Endothelial cell of umbilical vein (primary cell): ENCODE results near the gene NR1D2. TPM values are rescaled to one million over a fixed set of nuclear protein-coding genes. Genes with fewer than 3 reads are reported as not detected.

Experiments used
- BruUV-seq: library from RNA; stranded (reverse); fragments of 400-500 nt; replicated peaks from 2 replicates; lab custom pipeline; 2021; lab: Mats Ljungman, UMichigan
- CTCF ChIA-PET: fragments of 300-600, 350-600 bp; sonication (Branson Sonifier 250); formaldehyde crosslinking; loops from one replicate; lab custom pipeline; 2021; ENCODE audit warnings: antibody characterized with exemption, inconsistent platforms; lab: Charles Lee
- POLR2A ChIA-PET: fragments of 300-600, 350-600 bp; sonication (Branson Sonifier 250); formaldehyde crosslinking; loops from one replicate; lab custom pipeline; 2021; ENCODE audit warnings: antibody characterized with exemption, inconsistent platforms; lab: Charles Lee
- DNase-seq: peaks from one replicate; pipeline ENCODE4 v3.0.0-alpha.2; 2011; ENCODE audit warnings: low read depth, low spot score
- FAIRE-seq: peaks from 2 replicates; lab custom pipeline; 2011; peaks lifted over from hg19 to GRCh38; lab: Jason Lieb, UNC
- H2AFZ ChIP-seq: 2 replicates; pipeline ENCODE4 v1.6.0; 2012; ENCODE audit warnings: low read depth, low read length, control low read depth, inconsistent platforms
- H3K27ac ChIP-seq: 2 replicates; pipeline ENCODE4 v1.5.1; 2011; ENCODE audit warnings: low read depth, mild to moderate bottlenecking, control low read depth, low read length, moderate library complexity; ENCODE audit not compliant: insufficient read depth
- H3K27me3 ChIP-seq, 2 experiments: 2 replicates each; pipeline versions ENCODE4 v1.6.0 to v1.6.1; 2011; ENCODE audit warnings: low read length in 2 of 2, mixed read lengths in 1 of 2; ENCODE audit not compliant: control insufficient read depth in 2 of 2, insufficient read depth in 2 of 2
- H3K36me3 ChIP-seq, 2 experiments: 2 replicates in 1 of 2; 3 replicates in 1 of 2; pipeline ENCODE4 v1.5.1; 2011; ENCODE audit warnings: low read length in 2 of 2, mild to moderate bottlenecking in 1 of 2, moderate library complexity in 1 of 2; ENCODE audit not compliant: control insufficient read depth in 2 of 2, insufficient read depth in 2 of 2; ENCODE audit errors: extremely low read depth in 1 of 2
- H3K4me1 ChIP-seq: 3 replicates; pipeline ENCODE4 v1.5.1; 2011; ENCODE audit warnings: mild to moderate bottlenecking, low read length; ENCODE audit not compliant: control insufficient read depth, insufficient read depth; ENCODE audit errors: extremely low read depth
- H3K4me2 ChIP-seq: 2 replicates; pipeline ENCODE4 v1.6.1; 2011; ENCODE audit warnings: low read length, control low read depth, mixed read lengths; ENCODE audit not compliant: insufficient read depth
- H3K4me3 ChIP-seq, 3 experiments: fragments of 200-600 bp in 1 of 3; sonication (generic), shearing (Covaris generic) in 1 of 3; replicated peaks in 1 of 3; 2 replicates each; pipeline ENCODE4 v1.5.1; 2011 to 2016; ENCODE audit warnings: control low read depth in 3 of 3, low read length in 3 of 3, mild to moderate bottlenecking in 2 of 3, inconsistent platforms in 1 of 3, low read depth in 1 of 3, moderate library complexity in 1 of 3; ENCODE audit not compliant: insufficient read depth in 1 of 3
- H3K79me2 ChIP-seq: 2 replicates; pipeline ENCODE4 v1.6.0; 2012; ENCODE audit warnings: low read length, inconsistent platforms; ENCODE audit not compliant: control insufficient read depth, insufficient read depth
- H3K9ac ChIP-seq: replicated peaks from 2 replicates; pipeline ENCODE3; 2011; ENCODE audit warnings: low read length, control low read depth; ENCODE audit not compliant: insufficient read depth; ENCODE audit errors: extremely low read depth
- H3K9me1 ChIP-seq: replicated peaks from 3 replicates; pipeline ENCODE4 v1.6.0; 2011; ENCODE audit warnings: mild to moderate bottlenecking, low read length; ENCODE audit not compliant: control insufficient read depth, insufficient read depth; ENCODE audit errors: extremely low read depth
- H3K9me3 ChIP-seq: replicated peaks from 2 replicates; pipeline ENCODE4 v1.5.1; 2012; ENCODE audit warnings: low read length, inconsistent platforms; ENCODE audit not compliant: control insufficient read depth, insufficient read depth
- H4K20me1 ChIP-seq: replicated peaks from 2 replicates; pipeline ENCODE3; 2011; ENCODE audit warnings: mild to moderate bottlenecking, low read length; ENCODE audit not compliant: control insufficient read depth, insufficient read depth; ENCODE audit errors: extremely low read depth
- CTCF ChIP-seq, 2 donors: IDR thresholded peaks; 1 replicate in 1 of 2; 2 replicates in 1 of 2; pipeline ENCODE4 v1.5.1; 2011; ENCODE audit warnings: low read length in 2 of 2, mild to moderate bottlenecking in 2 of 2, moderate library complexity in 2 of 2, control low read depth in 1 of 2, inconsistent platforms in 1 of 2, low read depth in 1 of 2; ENCODE audit not compliant: insufficient read depth in 1 of 2; ENCODE audit errors: extremely low read depth in 1 of 2
- EZH2 ChIP-seq: IDR thresholded peaks from 2 replicates; pipeline ENCODE4 v1.6.1; 2012; ENCODE audit warnings: borderline replicate concordance, low read depth, mild to moderate bottlenecking, moderate library complexity, low read length, inconsistent platforms; ENCODE audit not compliant: severe bottlenecking
- FOS ChIP-seq: IDR thresholded peaks from 2 replicates; pipeline ENCODE4 v1.6.1; 2011; ENCODE audit warnings: mild to moderate bottlenecking, low read length, moderate library complexity, borderline replicate concordance; ENCODE audit not compliant: insufficient read depth
- GATA2 ChIP-seq: IDR thresholded peaks from 2 replicates; pipeline ENCODE4 v1.7.0; 2011; ENCODE audit warnings: low read depth, mild to moderate bottlenecking, moderate library complexity, mixed read lengths, low read length; ENCODE audit not compliant: insufficient read length, insufficient read depth
- JUN ChIP-seq: IDR thresholded peaks from 2 replicates; pipeline ENCODE4 v1.6.1; 2011; ENCODE audit warnings: borderline replicate concordance, low read depth; ENCODE audit not compliant: insufficient read length, insufficient read depth
- MYC ChIP-seq: IDR thresholded peaks from one replicate; pipeline ENCODE4 v1.6.1; 2011; ENCODE audit warnings: mild to moderate bottlenecking, low read depth, low read length
- POLR2A ChIP-seq: IDR thresholded peaks from 2 replicates; pipeline ENCODE4 v1.6.1; 2012; ENCODE audit warnings: low read depth, mild to moderate bottlenecking, control low read depth, low read length
- POLR2AphosphoS5 ChIP-seq: IDR thresholded peaks from 2 replicates; pipeline ENCODE4 v1.6.1; 2012; ENCODE audit warnings: low read depth, mild to moderate bottlenecking, control low read depth, low read length, moderate library complexity; ENCODE audit not compliant: insufficient read depth
- dilution Hi-C: fragments of 300-500 bp; cut with MboI; formaldehyde crosslinking; loops from one replicate; pipeline ENCODE4 v1.15.0; 2019; ENCODE audit warnings: low sequenced_read_pairs; ENCODE audit not compliant: extremely low pct_ligation_motif_present
- intact Hi-C: fragments of 100-400 bp; cut with micrococcal nuclease; formaldehyde crosslinking; loops from one replicate; pipeline ENCODE4 v1.10.0; 2022
- polyA plus RNA-seq, 4 experiments: library from polyadenylated mRNA; depleted of rRNA in 3 of 4; stranded (reverse) in 3 of 4; unstranded in 1 of 4; fragments of >200 nt; gene quantifications; 2 replicates each; pipeline versions ENCODE4 v1.2.1 to v1.2.3, GENCODE V29; 2011 to 2012; ENCODE audit warnings: missing spikeins in 1 of 4
- total RNA-seq: library from RNA; stranded (reverse); gene quantifications from 2 replicates; pipeline ENCODE4 v1.2.3, GENCODE V29; 2021

Gene NR1D2
- total and polyA plus RNA-seq, 2 donors (not counting 3 experiments of a cell fraction or from before 2014, with no cell fraction given), result 4.3 to 14.6 TPM

- H3K9me1 ChIP-seq, result no peaks in the 10 kb centered on the region
- no peak overlapping the region for H3K9ac ChIP-seq
- TF ChIP-seq POLR2AphosphoS5 (no peak), CTCF (IDR thresholded peaks at IDR 0.05; ENCODE audit: extremely low read depth in 1 of 2, insufficient read depth in 1 of 2, low read depth in 1 of 2, low read length in 2 of 2) (no peak), POLR2A (no peak), FOS (no peak), MYC (no peak), JUN (no peak), GATA2 (no peak), EZH2 (no peak)
- intact Hi-C loops (loop anchor here (5.0 kb wide), 1 partner anchor 1446 kb away; no protein-coding TSS in a partner anchor), dilution Hi-C loops (no loop called here)
- H2AFZ ChIP-seq, result no peak overlapping the region
- POLR2A ChIA-PET, result interaction anchor here (0.6 kb wide), 1 partner anchor 27 kb away, joined by 3 read pairs; no protein-coding TSS in a partner anchor
- BruUV-seq, result no TSS peak
- peaks cover 21% of the 10 kb centered on the region for H3K4me1 ChIP-seq
- CTCF ChIA-PET, result interaction anchor here (1.2 to 2.0 kb wide), 2 partner anchors 103 to 195 kb away, joined by 4 to 16 read pairs; no protein-coding TSS in a partner anchor
- no peak overlapping the region for H3K27ac ChIP-seq
- H3K27me3 ChIP-seq, result no peaks in the 10 kb centered on the region
- H3K9me3 ChIP-seq, result no peaks in the 10 kb centered on the region
- no peaks in the 10 kb centered on the region for H4K20me1 ChIP-seq
- H3K4me3 ChIP-seq, result no peak overlapping the region
- no peak overlapping the region for H3K4me2 ChIP-seq
- H3K36me3 ChIP-seq, result no peaks in the 10 kb centered on the region
- FAIRE-seq (no peak), DNase-seq (no peak)
- no peaks in the 10 kb centered on the region for H3K79me2 ChIP-seq
Observed at GRCh38 chr3:23991306-23991682, 46.2 kb downstream of the NR1D2 start.
